ENCODE data around the gene TCTN1.

The TCTN1 gene

GRCh38 chr12:110575326-110575725 is 38.6 kb upstream of the TCTN1 start:
- H3K36me3 ChIP-seq (replicated peaks; ENCODE audit: insufficient read depth, low read length) = no peaks in the 10 kb centered on the region
- DNase-seq = no peak
- no peak overlapping the region for H3K27ac ChIP-seq (ENCODE audit: low read length)
- no peak for TF ChIP-seq EZH2 (optimal IDR thresholded peaks at IDR 0.05; ENCODE audit: low read depth, low read length)
- TF ChIP-seq EZH2phosphoT487 (IDR thresholded peaks at IDR 0.05; ENCODE audit: low read length) = no peak
- no peak for TF ChIP-seq CTCF (IDR thresholded peaks at IDR 0.05; ENCODE audit: low read length)
- no peak overlapping the region for H3K9ac ChIP-seq (ENCODE audit: low read length)
- no peak overlapping the region for H3K4me2 ChIP-seq (ENCODE audit: low read depth, low read length)
- H3K4me3 ChIP-seq (ENCODE audit: low read length) = no peak overlapping the region
- H3K27me3 ChIP-seq (replicated peaks; ENCODE audit: insufficient read depth, low read length) = no peaks in the 10 kb centered on the region
- no peaks in the 10 kb centered on the region for H3K9me2 ChIP-seq (replicated peaks; ENCODE audit: insufficient read depth, low read length)
- H2AFZ ChIP-seq (ENCODE audit: low read length) = no peak overlapping the region
- no peaks in the 10 kb centered on the region for H3F3A ChIP-seq (ENCODE audit: insufficient read depth, low read length)
- no peaks in the 10 kb centered on the region for H4K20me1 ChIP-seq (ENCODE audit: insufficient read depth, low read length)
- no peaks in the 10 kb centered on the region for H3K9me3 ChIP-seq (replicated peaks; ENCODE audit: insufficient read depth, low read length)
- peaks cover 84% of the 10 kb centered on the region for H3K79me2 ChIP-seq (ENCODE audit: low read length)
- H3K4me1 ChIP-seq (ENCODE audit: low read length) = 0 out of 2 replicates have a peak, but pooled peaks cover 4% of the 10 kb centered on the region

GRCh38 chr12:110576504-110576903 is 37.4 kb upstream of the TCTN1 start:
- Histone ChIP-seq H3K9me2 (replicated peaks; ENCODE audit: insufficient read depth, low read length) (no peaks in the 10 kb centered on the region), H4K20me1 (ENCODE audit: insufficient read depth, low read length) (no peaks in the 10 kb centered on the region), H3K4me1 (ENCODE audit: low read length) (0 out of 2 replicates have a peak, but pooled peaks cover 4% of the 10 kb centered on the region), H3K36me3 (replicated peaks; ENCODE audit: insufficient read depth, low read length) (no peaks in the 10 kb centered on the region), H3F3A (ENCODE audit: insufficient read depth, low read length) (no peaks in the 10 kb centered on the region), H3K79me2 (ENCODE audit: low read length) (peaks cover 93% of the 10 kb centered on the region), H3K9me3 (replicated peaks; ENCODE audit: insufficient read depth, low read length) (no peaks in the 10 kb centered on the region), H3K4me3 (ENCODE audit: low read length) (no peak overlapping the region), H3K9ac (ENCODE audit: low read length) (no peak overlapping the region), H3K4me2 (ENCODE audit: low read depth, low read length) (no peak overlapping the region), H3K27ac (ENCODE audit: low read length) (no peak overlapping the region), H2AFZ (ENCODE audit: low read length) (no peak overlapping the region), H3K27me3 (replicated peaks; ENCODE audit: insufficient read depth, low read length) (no peaks in the 10 kb centered on the region)
- no peak for TF ChIP-seq EZH2phosphoT487 (IDR thresholded peaks at IDR 0.05; ENCODE audit: low read length)
- TF ChIP-seq EZH2 (optimal IDR thresholded peaks at IDR 0.05; ENCODE audit: low read depth, low read length) = no peak
- DNase-seq = no peak

GRCh38 chr12:110577864-110578693 is 35.9 kb upstream of the TCTN1 start:
- peaks cover 93% of the 10 kb centered on the region for H3K79me2 ChIP-seq (ENCODE audit: low read length)
- H3K9me2 ChIP-seq (replicated peaks; ENCODE audit: insufficient read depth, low read length) = no peaks in the 10 kb centered on the region
- no peak overlapping the region for H3K4me2 ChIP-seq (ENCODE audit: low read depth, low read length)
- H3K4me1 ChIP-seq (ENCODE audit: low read length) = 0 out of 2 replicates have a peak, but pooled peaks cover 4% of the 10 kb centered on the region
- no peaks in the 10 kb centered on the region for H3K36me3 ChIP-seq (replicated peaks; ENCODE audit: insufficient read depth, low read length)
- H4K20me1 ChIP-seq (ENCODE audit: insufficient read depth, low read length) = no peaks in the 10 kb centered on the region
- TF ChIP-seq EZH2 (optimal IDR thresholded peaks at IDR 0.05; ENCODE audit: low read depth, low read length) (no peak), EZH2phosphoT487 (IDR thresholded peaks at IDR 0.05; ENCODE audit: low read length) (no peak), CTCF (IDR thresholded peaks at IDR 0.05; ENCODE audit: low read length) (no peak)
- H3K27me3 ChIP-seq (replicated peaks; ENCODE audit: insufficient read depth, low read length) = no peaks in the 10 kb centered on the region
- no peak overlapping the region for H3K9ac ChIP-seq (ENCODE audit: low read length)
- H3K27ac ChIP-seq (ENCODE audit: low read length) = no peak overlapping the region
- no peaks in the 10 kb centered on the region for H3F3A ChIP-seq (ENCODE audit: insufficient read depth, low read length)
- H2AFZ ChIP-seq (ENCODE audit: low read length) = no peak overlapping the region
- DNase-seq = no peak
- no peaks in the 10 kb centered on the region for H3K9me3 ChIP-seq (replicated peaks; ENCODE audit: insufficient read depth, low read length)
- no peak overlapping the region for H3K4me3 ChIP-seq (ENCODE audit: low read length)

All from MM.1S (cell line).